WERI-Rb-1 (cell line): ENCODE measurements around the gene PUS7L.

Experiments used
- DNase-seq: peaks from one replicate; pipeline ENCODE4 v3.0.0-alpha.2; 2020
- H3K27ac ChIP-seq: fragments of 250-450 bp; sonication (Bioruptor Pico); 2 replicates; pipeline ENCODE4 v1.5.1; 2020; ENCODE audit warnings: mild to moderate bottlenecking, moderate library complexity
- H3K27me3 ChIP-seq: fragments of 250-450 bp; sonication (Bioruptor Pico); 2 replicates; pipeline ENCODE4 v1.5.1; 2021; ENCODE audit warnings: mild to moderate bottlenecking, low read depth, moderate library complexity; ENCODE audit not compliant: insufficient read depth, severe bottlenecking
- H3K36me3 ChIP-seq: fragments of 250-450 bp; sonication (Bioruptor Pico); 2 replicates; pipeline ENCODE4 v1.5.1; 2020; ENCODE audit warnings: mild to moderate bottlenecking, moderate library complexity
- H3K4me3 ChIP-seq: 2 replicates; pipeline ENCODE4 v1.5.1; 2011; ENCODE audit warnings: low read depth, mild to moderate bottlenecking, control low read depth, low read length
- H3K9me3 ChIP-seq: fragments of 250-450 bp; sonication (Bioruptor Pico); 2 replicates; pipeline ENCODE4 v1.5.1; 2021; ENCODE audit warnings: mild to moderate bottlenecking, moderate library complexity; ENCODE audit not compliant: severe bottlenecking
- CTCF ChIP-seq: IDR thresholded peaks from 2 replicates; pipeline ENCODE4 v1.5.1; 2011; ENCODE audit warnings: low read depth, mild to moderate bottlenecking, control low read depth, inconsistent platforms, low read length

PUS7L gene

GRCh38 chr12:43669373-43669772 is 89.2 kb downstream of the PUS7L start:
- TF ChIP-seq CTCF = no peak
- H3K27ac ChIP-seq = no peak overlapping the region
- no peaks in the 10 kb centered on the region for H3K27me3 ChIP-seq
- no peaks in the 10 kb centered on the region for H3K36me3 ChIP-seq
- no peak for DNase-seq
- H3K9me3 ChIP-seq = no peaks in the 10 kb centered on the region
- H3K4me3 ChIP-seq = no peak overlapping the region
